Peyer's patch (tissue), 4 donors: ENCODE data around the gene MNS1. TPM values are rescaled to one million over a fixed set of nuclear protein-coding genes. Genes with fewer than 3 reads are reported as not detected.
"Not testable (repeated sequence)": the region's sequence is repeated elsewhere in the genome, so short reads cannot be mapped to it uniquely, and the experiment has no call there.

Experiments
- DNase-seq, 3 donors: peaks; one replicate each; pipeline ENCODE4 v3.0.0-alpha.2; 2017 to 2019
- H3K27ac ChIP-seq, 4 donors: fragments of 200-600 bp; sonication (generic); one replicate each; pipeline ENCODE4 v1.5.1; 2016 to 2019
- H3K27me3 ChIP-seq, 2 donors: fragments of 200-600 bp; sonication (generic); one replicate each; pipeline ENCODE4 v1.5.1; 2019
- H3K36me3 ChIP-seq, 3 donors: fragments of 200-600 bp; sonication (generic); one replicate each; pipeline ENCODE4 v1.5.1; 2016 to 2019
- H3K4me1 ChIP-seq, 4 donors: fragments of 200-600 bp; sonication (generic); one replicate each; pipeline ENCODE4 v1.5.1; 2016 to 2019
- H3K4me3 ChIP-seq, 4 donors: fragments of 200-600 bp; sonication (generic); 1 replicate in 3 of 4; 2 replicates in 1 of 4; pipeline ENCODE4 v1.5.1; 2016 to 2019; ENCODE audit warnings: mild to moderate bottlenecking in 1 of 4
- H3K9me3 ChIP-seq, 4 donors: fragments of 200-600 bp; sonication (generic); one replicate each; pipeline ENCODE4 v1.5.1; 2016 to 2019; ENCODE audit warnings: mild to moderate bottlenecking in 1 of 4
- POLR2A ChIP-seq, 2 donors: fragments of 450-650 bp; IDR thresholded peaks; one replicate each; pipeline ENCODE4 v1.5.1; 2017; ENCODE audit warnings: antibody characterized with exemption in 2 of 2, mild to moderate bottlenecking in 2 of 2, moderate library complexity in 2 of 2
- total RNA-seq, 4 donors: library from RNA; depleted of rRNA; stranded (reverse); fragments of >200 nt; gene quantifications; one replicate each; pipeline ENCODE4 v1.1.0, GENCODE V29; 2016
- TF ChIP-seq, protein P1 (sequence below), 6 experiments: fragments of 450-650 bp in 4 of 6; fragments of 200-600 bp in 2 of 6; sonication (generic) in 1 of 6; IDR thresholded peaks; one replicate each; pipeline ENCODE4 v1.5.1; 2017 to 2019; ENCODE audit warnings: antibody characterized with exemption in 6 of 6, mild to moderate bottlenecking in 3 of 6, moderate library complexity in 1 of 6

The MNS1 gene
- total RNA-seq, 4 donors from 2014 or later = 0.70 to 3.2 (median 1.5) TPM

DNA sequence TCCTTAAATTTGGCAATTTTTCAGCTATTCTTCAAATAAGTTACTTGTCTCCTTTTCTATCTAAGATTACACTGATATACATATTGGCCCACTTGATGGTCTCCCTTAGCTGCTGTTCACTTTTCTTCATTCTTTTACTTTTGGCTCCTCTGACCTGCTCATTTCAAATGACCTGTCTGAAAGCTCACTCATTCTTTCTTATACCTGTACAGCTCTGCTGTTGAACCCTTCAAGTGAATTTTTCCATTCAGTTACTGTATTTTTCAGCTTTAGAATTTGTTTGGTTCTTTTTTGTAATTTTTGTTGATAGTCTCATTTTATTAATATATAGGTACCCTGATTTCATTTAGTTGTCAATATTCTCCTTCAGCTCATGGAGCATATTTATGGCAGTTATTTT is 39.7 kb downstream of the MNS1 start:
- no peak for DNase-seq
- TF ChIP-seq POLR2A (IDR thresholded peaks at IDR 0.05) = no peak
- TF ChIP-seq, protein P1, sequence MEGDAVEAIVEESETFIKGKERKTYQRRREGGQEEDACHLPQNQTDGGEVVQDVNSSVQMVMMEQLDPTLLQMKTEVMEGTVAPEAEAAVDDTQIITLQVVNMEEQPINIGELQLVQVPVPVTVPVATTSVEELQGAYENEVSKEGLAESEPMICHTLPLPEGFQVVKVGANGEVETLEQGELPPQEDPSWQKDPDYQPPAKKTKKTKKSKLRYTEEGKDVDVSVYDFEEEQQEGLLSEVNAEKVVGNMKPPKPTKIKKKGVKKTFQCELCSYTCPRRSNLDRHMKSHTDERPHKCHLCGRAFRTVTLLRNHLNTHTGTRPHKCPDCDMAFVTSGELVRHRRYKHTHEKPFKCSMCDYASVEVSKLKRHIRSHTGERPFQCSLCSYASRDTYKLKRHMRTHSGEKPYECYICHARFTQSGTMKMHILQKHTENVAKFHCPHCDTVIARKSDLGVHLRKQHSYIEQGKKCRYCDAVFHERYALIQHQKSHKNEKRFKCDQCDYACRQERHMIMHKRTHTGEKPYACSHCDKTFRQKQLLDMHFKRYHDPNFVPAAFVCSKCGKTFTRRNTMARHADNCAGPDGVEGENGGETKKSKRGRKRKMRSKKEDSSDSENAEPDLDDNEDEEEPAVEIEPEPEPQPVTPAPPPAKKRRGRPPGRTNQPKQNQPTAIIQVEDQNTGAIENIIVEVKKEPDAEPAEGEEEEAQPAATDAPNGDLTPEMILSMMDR (IDR thresholded peaks at IDR 0.05) = no peak
- H3K27me3 ChIP-seq = no peaks in the 10 kb centered on the region

DNA sequence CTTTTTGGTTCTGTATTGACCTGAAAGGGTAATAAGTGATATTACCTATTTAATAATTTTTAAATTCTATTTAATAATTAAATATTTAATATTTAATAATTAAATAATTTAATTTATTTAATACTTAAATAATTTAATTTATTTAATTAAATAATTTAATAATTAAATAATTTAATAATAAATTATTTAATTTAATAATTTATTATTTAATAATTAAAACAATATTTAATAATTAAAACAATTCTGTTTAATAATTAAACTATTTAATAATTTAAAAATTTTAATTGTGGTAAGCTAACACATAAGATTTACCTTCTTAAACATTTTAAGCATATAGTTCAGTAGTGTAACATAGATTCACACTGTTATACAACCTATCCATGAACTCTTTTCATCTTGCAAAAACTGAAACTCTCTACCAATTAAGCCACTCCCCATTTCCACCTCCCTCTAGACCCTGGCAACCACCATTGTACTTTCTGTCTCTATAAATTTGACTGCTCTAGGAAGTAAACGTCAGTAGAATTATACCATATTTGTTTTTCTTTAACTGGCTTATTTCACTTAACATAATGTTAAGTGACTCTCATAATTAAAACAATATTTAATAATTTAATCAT is 51.7 kb downstream of the MNS1 start:
- not testable (repeated sequence) for H3K4me1 ChIP-seq, H3K4me3 ChIP-seq, H3K27me3 ChIP-seq, H3K27ac ChIP-seq, H3K36me3 ChIP-seq, H3K9me3 ChIP-seq, DNase-seq

More for the DNA sequence above, 39.7 kb downstream of the MNS1 start:
- Histone ChIP-seq H3K27ac (no peak overlapping the region), H3K9me3 (no peaks in the 10 kb centered on the region), H3K36me3 (no peaks in the 10 kb centered on the region), H3K4me1 (no peaks in the 10 kb centered on the region), H3K4me3 (no peak overlapping the region)

DNA sequence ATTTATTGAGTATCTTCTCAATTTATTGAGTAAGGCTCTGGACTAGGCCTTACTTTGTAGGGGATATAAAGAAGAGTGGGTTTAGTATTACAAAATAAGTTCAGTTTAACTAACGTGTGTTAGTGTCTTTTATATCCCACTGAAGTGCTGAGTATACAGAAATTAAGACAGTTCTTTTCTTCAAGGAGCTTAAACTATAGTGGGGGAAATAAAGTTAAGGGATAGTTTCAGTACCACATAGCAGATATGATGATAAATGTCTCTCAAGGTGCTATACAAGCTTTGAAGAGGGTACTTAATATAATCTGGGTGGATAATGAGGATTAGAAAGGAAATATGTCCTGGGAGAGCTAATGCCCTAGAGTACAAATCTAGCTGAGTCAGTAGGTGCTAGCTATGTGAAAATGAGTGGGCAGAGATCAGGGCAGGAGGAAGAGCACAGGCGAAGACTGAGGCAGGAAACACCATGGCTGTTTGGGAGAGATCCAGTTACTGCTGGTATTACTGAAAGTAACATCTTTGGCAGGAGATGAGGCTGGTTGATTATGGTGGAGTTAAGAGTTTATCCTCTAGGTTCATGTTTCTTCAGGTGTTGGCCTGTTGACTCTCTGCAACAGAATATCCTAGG is 53.7 kb downstream of the MNS1 start:
- no peak overlapping the region for H3K27ac ChIP-seq
- TF ChIP-seq, protein P1 (IDR thresholded peaks at IDR 0.05) = no peak
- no peak for TF ChIP-seq POLR2A (IDR thresholded peaks at IDR 0.05)
- no peaks in the 10 kb centered on the region for H3K27me3 ChIP-seq
- no peaks in the 10 kb centered on the region for H3K36me3 ChIP-seq
- H3K4me1 ChIP-seq = no peaks in the 10 kb centered on the region
- no peak overlapping the region for H3K4me3 ChIP-seq
- H3K9me3 ChIP-seq = no peaks in the 10 kb centered on the region
- DNase-seq = no peak

DNA sequence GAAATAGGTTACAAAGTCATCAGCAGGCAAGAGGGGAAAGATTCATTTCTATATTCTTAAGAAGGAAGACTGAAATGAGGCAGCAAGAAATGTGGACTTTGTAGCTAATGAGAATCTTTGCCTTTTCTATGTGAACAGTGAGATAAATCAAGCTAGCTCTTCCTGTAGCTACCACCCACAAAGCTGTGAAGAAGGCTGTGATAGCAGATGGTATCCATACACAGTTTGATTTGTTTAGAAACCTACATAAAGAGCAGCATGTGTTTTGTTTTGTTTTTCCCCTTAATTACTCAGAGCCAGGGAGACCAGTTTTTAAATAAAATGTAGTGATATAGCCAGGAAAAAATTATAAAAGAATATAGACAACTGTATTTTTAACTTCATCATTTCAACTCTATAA is 54.2 kb downstream of the MNS1 start:
- H3K4me3 ChIP-seq = no peak overlapping the region
- no peak for DNase-seq
- no peaks in the 10 kb centered on the region for H3K4me1 ChIP-seq
- H3K9me3 ChIP-seq = no peaks in the 10 kb centered on the region
- H3K27ac ChIP-seq = no peak overlapping the region
- no peaks in the 10 kb centered on the region for H3K36me3 ChIP-seq
- H3K27me3 ChIP-seq = no peaks in the 10 kb centered on the region
- no peak for TF ChIP-seq POLR2A (IDR thresholded peaks at IDR 0.05)
- TF ChIP-seq, protein P1 (IDR thresholded peaks at IDR 0.05) = no peak

DNA sequence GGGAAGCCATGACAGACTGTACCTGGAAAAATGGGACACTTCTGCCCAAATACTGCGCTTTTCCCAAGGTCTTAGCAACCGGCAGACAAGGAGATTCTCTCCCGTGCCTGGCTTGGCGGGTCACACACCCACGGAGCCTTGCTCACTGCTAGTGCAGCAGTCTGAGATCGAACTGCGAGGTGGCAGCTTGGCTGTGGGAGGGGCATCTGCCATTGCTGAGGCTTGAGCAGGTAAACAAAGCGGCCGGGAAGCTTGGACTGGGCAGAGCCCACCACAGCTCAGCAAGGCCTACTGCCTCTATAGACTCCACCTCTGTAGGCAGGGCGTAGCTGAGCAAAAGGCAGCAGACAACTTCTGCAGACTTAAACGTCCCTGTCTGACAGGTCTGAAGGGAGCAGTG is 65.7 kb downstream of the MNS1 start:
- H3K4me3 ChIP-seq, H3K27me3 ChIP-seq, DNase-seq, H3K36me3 ChIP-seq, H3K9me3 ChIP-seq, H3K27ac ChIP-seq, H3K4me1 ChIP-seq: not testable (repeated sequence)

DNA sequence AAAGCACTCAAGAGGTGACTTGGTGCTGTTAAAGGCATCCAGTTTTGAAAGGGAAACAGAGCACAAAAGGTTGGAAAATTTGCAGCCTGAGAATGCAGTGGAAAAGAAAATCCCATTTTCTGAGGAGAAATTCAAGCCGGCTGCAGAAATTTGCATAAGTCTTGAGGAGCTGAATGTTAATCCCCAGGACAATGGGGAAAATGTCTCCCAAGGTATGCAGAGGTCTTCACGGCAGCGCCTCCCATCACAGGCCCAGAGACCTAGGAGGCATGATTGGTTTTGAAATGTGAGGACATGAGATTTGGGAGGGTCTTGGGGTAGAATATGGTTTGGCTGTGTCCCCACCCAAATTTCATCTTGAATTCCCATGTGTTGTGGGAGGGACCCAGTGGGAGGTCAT is 67.6 kb downstream of the MNS1 start:
- not testable (repeated sequence) for H3K9me3 ChIP-seq, H3K27me3 ChIP-seq, H3K36me3 ChIP-seq, DNase-seq, H3K4me3 ChIP-seq, H3K4me1 ChIP-seq, H3K27ac ChIP-seq

DNA sequence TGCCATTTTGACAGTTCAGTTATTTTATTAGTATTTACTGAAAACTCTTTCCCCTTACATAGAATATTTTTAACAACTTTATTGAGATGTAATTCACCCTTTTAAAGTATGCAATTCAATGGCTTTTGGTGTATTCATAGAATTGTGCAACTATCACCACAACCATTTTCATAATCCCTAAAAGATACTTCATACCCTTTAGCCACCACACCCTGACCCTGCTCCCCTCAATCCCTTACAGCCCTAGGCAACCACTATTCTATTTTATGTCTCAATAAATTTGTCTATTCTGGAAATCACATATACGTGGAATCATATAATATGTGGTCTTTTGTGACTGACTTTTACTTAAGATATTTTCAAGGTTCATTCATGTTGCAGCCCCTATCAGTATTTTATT is 70.0 kb downstream of the MNS1 start:
- TF ChIP-seq, protein P1 (IDR thresholded peaks at IDR 0.05) = no peak
- TF ChIP-seq POLR2A (IDR thresholded peaks at IDR 0.05) = no peak
- peaks cover 0 to 6% (median 0%) of the 10 kb centered on the region in 4 donors for H3K4me1 ChIP-seq
- H3K27ac ChIP-seq = no peak overlapping the region
- H3K4me3 ChIP-seq = no peak overlapping the region
- no peaks in the 10 kb centered on the region for H3K27me3 ChIP-seq
- no peak for DNase-seq
- no peaks in the 10 kb centered on the region for H3K36me3 ChIP-seq
- H3K9me3 ChIP-seq = no peaks in the 10 kb centered on the region
